ENCODE data around the gene GCM1.

Gene GCM1

GRCh38 chr6:53144802-53145201 is 3.8 kb downstream of the GCM1 start:
- DNase-seq = no peak

DNA sequence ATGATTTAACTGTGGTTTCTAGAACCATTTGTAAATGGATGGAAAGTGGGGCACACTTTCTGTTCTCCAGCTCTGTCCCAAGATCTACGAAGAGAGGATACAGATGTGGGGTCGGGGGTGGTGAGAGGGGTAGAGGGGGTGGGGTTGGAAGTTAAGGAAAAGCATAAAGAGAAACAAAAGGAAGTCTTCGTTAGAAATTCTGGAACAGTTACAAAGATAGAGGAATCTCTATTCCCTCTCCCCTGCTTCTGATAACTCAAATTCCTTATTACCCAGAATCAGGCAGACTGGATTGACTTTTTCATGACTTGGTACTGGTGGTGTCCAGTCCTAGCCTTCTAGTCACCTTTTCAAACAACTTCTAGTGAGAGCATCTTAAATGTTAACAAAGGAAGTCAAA is 4.9 kb downstream of the GCM1 start:
- no peak for DNase-seq

DNA sequence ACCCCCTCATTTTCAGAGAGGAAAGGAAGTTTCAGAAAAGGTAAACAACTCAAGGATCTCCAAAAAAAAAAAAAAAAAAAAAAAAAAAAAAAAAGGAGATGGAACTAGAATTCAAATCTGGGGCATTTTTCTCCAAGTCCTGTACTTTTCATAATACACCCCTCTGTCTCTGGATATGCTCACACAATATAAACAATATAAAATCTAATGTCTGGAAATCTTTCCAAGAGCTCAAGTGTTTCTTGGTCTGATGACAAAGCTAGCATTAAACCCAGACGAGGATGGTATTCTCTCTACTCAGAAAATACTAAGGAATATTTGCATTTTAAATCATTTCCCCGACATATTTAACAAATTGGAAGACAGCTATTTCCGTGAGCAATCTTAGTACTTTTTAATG is 5.8 kb downstream of the GCM1 start:
- no peak for DNase-seq

DNA sequence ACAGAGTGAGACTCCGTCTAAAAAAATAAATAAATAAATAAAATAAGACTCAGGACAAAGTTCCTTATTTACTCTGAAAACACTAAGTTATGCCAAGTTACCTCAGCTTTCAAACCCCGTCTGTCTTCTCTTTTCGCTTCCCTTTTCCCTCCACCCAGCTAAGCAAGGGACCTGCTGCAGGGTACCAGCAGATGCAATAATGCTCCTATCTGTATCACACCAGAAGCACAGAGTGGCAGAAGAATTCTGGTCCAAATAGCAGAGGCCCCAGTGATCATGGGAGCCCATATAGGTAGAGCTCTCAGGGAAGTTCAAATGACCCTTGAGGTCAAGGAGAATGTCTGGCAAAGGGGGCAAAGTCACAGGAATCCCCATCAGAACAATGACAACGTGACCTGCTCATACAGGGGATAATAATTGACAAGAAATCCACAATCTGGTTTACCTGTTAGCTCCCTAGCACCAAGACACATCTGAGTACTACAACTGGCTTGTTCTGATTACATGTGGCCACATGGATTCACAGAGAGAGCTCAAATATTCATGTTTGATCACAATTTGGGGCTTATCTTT is 8.7 kb downstream of the GCM1 start:
- no peak for DNase-seq

GRCh38 chr6:53136000-53136609 is 12.5 kb downstream of the GCM1 start:
- no peak for DNase-seq

GRCh38 chr6:53134601-53135235 is 13.9 kb downstream of the GCM1 start:
- DNase-seq = no peak

DNA sequence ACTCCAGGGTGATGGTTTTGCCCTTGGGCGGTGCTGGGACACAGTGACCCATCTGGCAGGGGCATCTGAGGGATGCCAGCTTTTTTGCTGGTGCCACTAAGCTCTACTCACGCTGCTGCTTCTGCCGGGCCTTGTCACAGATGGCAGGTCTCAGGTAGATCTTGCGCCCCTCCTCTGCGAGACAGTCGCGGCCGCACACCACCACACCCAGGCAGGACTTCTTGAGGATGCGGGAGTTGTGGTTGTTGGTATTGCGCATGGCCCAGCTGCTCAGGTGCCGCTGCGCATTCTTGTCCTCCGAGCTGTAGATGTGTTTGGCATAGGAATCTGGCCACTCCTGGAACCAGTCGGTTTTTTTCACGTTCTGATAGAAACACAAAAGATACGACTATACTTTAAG is 14.7 kb downstream of the GCM1 start:
- no peak for DNase-seq

GRCh38 chr6:53130569-53131290 is 17.9 kb downstream of the GCM1 start:
- no peak for DNase-seq

- no peak for DNase-seq
These were observed 19.8 kb downstream of the GCM1 start for GRCh38 chr6:53128842-53129241.

DNA sequence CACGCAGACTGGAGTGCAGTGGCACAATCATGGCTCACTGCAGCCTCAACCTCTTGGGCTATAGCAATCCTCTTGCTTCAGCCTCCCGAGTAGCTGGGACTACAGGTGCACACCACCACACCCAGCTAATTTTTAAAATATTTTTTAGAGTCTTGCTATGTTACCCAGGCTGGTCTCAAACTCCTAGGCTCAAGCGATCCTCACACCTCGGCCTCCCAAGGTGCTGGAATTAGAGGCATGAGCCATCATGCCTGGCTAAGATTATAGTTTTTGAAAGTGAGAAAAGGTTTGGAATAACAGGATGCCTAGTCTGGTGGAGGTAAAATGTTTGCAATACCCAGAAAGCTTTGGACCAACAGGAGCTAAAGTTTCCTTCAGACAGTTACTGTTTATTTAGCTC is 23.4 kb downstream of the GCM1 start:
- no peak for DNase-seq

- DNase-seq = no peak
These were observed 24.4 kb downstream of the GCM1 start for GRCh38 chr6:53124131-53124800.

DNA sequence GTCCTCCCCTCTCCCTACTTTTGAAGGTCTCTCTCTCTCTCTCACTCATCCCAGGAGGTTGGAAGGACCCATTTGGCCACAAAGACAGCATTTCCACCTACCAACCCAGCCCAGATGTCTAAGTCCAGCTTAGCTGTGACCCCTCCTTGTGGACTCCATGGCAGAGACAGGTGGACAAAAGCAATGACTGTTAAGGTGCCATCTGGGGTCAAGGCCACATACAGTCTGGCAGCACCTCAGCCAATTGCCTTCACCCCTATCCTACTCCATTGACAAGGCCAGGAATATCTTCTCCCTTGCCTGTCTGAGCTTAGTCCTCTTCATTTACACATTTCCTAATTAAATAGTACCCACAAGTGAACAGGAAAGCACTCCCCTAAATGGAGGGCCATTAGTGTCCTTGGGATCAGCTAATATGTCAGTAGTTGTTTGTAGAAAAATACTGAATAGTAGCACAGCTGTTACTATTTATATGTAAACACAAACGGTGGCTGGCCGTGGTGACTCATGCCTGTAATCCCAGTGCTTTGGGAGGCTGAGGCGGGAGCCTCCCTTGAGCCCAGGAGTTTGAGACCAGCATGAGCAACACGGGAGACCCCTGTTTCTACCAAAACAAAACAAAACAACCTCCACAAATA is 28.8 kb downstream of the GCM1 start:
- no peak for DNase-seq

DNA sequence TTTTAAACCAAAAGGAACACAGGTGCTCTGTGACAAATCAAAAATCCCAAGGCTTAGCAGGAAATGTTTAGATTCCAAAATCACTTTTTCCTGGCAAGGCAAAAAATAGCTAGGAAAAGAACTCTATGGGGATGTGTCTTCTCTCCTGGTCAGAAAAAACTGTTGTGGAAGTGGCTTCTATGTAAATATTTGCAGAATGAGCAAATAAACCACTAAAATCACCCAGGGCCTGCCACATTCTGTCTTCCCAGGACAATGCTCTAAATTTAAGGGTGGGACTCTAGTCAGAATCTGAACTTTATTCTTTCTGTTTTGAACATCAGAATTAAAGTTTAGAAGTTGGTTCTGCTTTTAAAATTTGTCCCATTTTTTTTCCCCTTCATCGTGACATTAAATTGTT is 29.3 kb downstream of the GCM1 start:
- no peak for DNase-seq

GRCh38 chr6:53115741-53116140 is 32.9 kb downstream of the GCM1 start:
- no peak for DNase-seq

- DNase-seq = no peak
These were observed 33.5 kb downstream of the GCM1 start for GRCh38 chr6:53115113-53115512.

- DNase-seq = no peak
These were observed 34.9 kb downstream of the GCM1 start for GRCh38 chr6:53113742-53114141.

DNA sequence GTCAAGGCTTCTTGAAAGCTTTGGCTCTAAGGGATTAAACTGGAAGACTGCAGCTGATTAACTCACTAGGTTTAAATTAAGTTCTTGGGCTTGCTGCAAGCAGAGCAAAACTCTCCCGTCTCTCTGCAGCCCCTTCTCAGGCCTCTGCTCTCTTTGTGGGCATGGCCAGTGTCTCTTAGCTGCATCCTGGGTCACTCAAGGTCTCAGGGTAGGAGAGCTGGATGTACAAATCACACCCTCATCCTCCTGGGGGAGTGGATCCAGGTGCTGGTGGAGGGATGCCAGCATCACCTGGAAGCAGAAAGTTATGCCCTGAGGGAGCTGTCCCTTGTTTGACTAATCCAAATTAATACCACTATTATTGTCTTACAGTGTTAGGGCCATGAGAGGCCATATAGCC is 35.8 kb downstream of the GCM1 start:
- no peak for DNase-seq

GRCh38 chr6:53112404-53112803 is 36.2 kb downstream of the GCM1 start:
- DNase-seq = no peak

DNA sequence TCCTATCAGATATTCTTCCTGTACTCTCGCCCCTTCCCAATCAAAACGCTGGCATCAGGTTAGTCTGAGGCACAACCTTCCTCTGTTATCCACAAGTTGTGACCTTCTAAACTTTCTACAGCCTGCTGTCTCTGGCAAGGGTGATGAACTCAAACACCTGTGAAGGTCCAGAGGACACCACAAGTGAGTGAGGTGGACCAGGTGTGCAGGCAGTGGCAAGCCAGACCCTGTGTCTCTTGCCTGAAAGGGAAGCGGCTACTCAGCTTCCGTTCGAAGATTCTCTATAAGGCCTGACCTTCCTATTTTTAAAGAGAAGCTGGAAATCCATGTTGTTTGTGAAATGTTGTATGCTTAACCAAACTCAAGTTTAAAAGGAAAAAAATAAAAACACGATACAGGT is 36.8 kb downstream of the GCM1 start:
- DNase-seq = no peak

- DNase-seq = no peak
These were observed 39.0 kb downstream of the GCM1 start for GRCh38 chr6:53109612-53110011.

- no peak for DNase-seq
These were observed 41.5 kb downstream of the GCM1 start for GRCh38 chr6:53107091-53107490.

GRCh38 chr6:53104916-53105315 is 43.7 kb downstream of the GCM1 start:
- DNase-seq = no peak

Data from activated CD8-positive, alpha-beta memory T cell treated with anti-CD3 and anti-CD28 coated beads, Interleukin-2, amount 50 U/mL, for 4 hours (primary cell).